ENCODE data around the gene ENPP5. TPM values are rescaled to one million over a fixed set of nuclear protein-coding genes. Genes with fewer than 3 reads are reported as not detected.
A peak's percentile ranks its signal among the peaks of the same experiment; 100 is the strongest.

ENPP5 gene, protein sequence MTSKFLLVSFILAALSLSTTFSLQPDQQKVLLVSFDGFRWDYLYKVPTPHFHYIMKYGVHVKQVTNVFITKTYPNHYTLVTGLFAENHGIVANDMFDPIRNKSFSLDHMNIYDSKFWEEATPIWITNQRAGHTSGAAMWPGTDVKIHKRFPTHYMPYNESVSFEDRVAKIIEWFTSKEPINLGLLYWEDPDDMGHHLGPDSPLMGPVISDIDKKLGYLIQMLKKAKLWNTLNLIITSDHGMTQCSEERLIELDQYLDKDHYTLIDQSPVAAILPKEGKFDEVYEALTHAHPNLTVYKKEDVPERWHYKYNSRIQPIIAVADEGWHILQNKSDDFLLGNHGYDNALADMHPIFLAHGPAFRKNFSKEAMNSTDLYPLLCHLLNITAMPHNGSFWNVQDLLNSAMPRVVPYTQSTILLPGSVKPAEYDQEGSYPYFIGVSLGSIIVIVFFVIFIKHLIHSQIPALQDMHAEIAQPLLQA
- total RNA-seq (0.68 and 1.0 TPM in 2 replicates), polyA plus RNA-seq (0.09 and 0.13 TPM in 2 replicates), polyA minus RNA-seq (0.36 and 0.43 TPM in 2 replicates)
- total RNA-seq (2013) = 0.54 TPM

DNA sequence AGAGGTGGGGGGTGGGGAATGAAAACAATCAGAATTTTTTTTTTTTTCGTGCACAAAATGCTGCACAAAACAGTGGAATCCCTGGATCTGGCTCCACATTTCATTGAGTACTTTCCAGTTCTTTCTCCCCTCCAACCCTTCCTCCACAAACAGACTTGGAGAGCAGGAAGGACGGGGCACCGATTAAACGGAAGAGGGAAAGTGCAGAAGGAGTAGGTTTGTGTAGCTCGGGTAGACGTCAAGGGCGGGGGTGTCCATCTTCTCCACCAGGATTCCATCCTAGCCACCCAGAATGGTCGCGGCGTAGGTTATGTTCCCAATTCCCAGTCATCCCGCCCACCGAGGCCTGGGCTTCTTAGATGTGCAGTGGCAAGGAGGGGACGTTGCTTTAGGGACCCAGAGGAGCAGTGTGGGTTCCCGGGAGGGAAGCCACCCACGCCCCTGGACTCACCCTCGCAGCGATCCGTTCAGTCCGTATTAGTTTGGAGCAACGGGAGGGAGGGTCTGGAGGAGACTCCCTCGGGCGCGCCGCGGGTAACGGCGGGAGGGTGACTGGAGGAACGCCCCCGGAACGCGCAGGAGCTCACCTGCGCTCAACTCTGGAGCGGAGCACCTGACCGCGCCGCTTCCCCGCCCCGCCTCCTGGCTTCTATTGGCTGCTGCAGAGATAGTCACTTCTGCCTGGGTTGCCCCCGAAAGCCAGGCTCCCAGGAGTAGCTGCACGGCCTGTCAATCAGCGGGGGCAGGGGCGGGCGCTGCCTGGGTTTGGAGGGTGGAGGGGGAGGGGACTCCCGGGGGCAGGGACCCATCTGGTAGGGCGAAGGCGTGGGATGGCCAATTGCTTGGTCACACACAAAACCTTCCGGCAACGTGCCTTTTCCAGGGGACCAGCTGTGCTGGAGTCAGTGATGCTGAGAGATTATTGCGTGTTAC is at the start of gene ENPP5:
TSS of gene ENPP5 (minus strand) at position 624 of the 933 bp plus-strand sequence. CDS start 2,718 bp downstream, outside the sequence.
- Histone ChIP-seq H3K27me3 (replicated peaks in 1 of 4; ENCODE audit: control extremely low read depth in 1 of 4, control insufficient read depth in 3 of 4, insufficient read depth in 4 of 4, low read length in 3 of 4) (peaks cover 0 to 14% (median 8%) of the 10 kb centered on the region in 4 experiments), H3K36me3 (replicated peaks in 1 of 2; ENCODE audit: control extremely low read depth in 1 of 2, control insufficient read depth in 1 of 2, extremely low read depth in 1 of 2, insufficient read depth in 2 of 2, low read length in 1 of 2) (no peaks in the 10 kb centered on the region), H3K4me2 (replicated peaks; ENCODE audit: low read depth, low read length, poor library complexity, severe bottlenecking) (peak within 1 kb of the TSS; percentile 86), H2AFZ (ENCODE audit: insufficient read depth, low read depth, low read length, poor library complexity, severe bottlenecking) (peak within 1 kb of the TSS; percentile 81), H3K9me3 (ENCODE audit: control extremely low read depth in 1 of 3, control insufficient read depth in 2 of 3, insufficient read depth in 1 of 3, low read length in 2 of 3) (no peaks in the 10 kb centered on the region), H3K27ac (ENCODE audit: low read length in 2 of 2) (no peak within 1 kb of the TSS), H3K4me1 (ENCODE audit: control insufficient read depth in 2 of 2, insufficient read depth in 2 of 2, low read length in 2 of 2) (peaks cover 16 to 17% of the 10 kb centered on the region in 2 donors), H3K79me2 (ENCODE audit: control insufficient read depth, insufficient read depth, low read length) (no peaks in the 10 kb centered on the region), H4K20me1 (ENCODE audit: control insufficient read depth, insufficient read depth, low read length, poor library complexity, severe bottlenecking) (no peaks in the 10 kb centered on the region), H3K9ac (ENCODE audit: low read length) (peak within 1 kb of the TSS; percentile 67), H3K4me3 (ENCODE audit: control extremely low read depth in 1 of 5, extremely low read depth in 1 of 5, insufficient read depth in 1 of 5, low read depth in 2 of 5, low read length in 4 of 5) (peak within 1 kb of the TSS; percentile 38 to 63 (median 54))
- peaks cover 11% of the 10 kb centered on the region for H3K27me3 Mint-ChIP-seq
- intact Hi-C loops (cut with micrococcal nuclease) = loop anchor here (1.0 kb wide), 1 partner anchor 41 kb away; the partner anchor contains the start of gene ENPP4
- CTCF ChIA-PET = no interaction called here
- H3K9me3 Mint-ChIP-seq (ENCODE audit: insufficient read depth) = no peaks in the 10 kb centered on the region
- ATAC-seq (ENCODE audit: low read depth) (peak; percentile 98), DNase-seq (peak; percentile 76)
- WGBS (ENCODE audit: insufficient coverage) = under 1% methylated on average over 36 of the region's 49 CpGs
- H3K27ac Mint-ChIP-seq = no peak within 1 kb of the TSS
- POLR2A ChIA-PET = interaction anchor here (0.6 to 0.7 kb wide), 2 partner anchors 50 to 606 kb away, joined by 3 read pairs; no protein-coding TSS in a partner anchor
- TF ChIP-seq EZH2 (IDR thresholded peaks at IDR 0.05; ENCODE audit: borderline replicate concordance, insufficient read depth, low read depth, low read length, poor library complexity, severe bottlenecking) (no peak), CTCF (IDR thresholded peaks at IDR 0.05) (no peak)
- H3K4me3 Mint-ChIP-seq = peak within 1 kb of the TSS; percentile 86
- H3K4me1 Mint-ChIP-seq = peaks cover 18% of the 10 kb centered on the region

All from B cell (primary cell).